Endodermal cell (in vitro differentiated cells): ENCODE measurements around the gene ZBTB47. TPM values are rescaled to one million over a fixed set of nuclear protein-coding genes. Genes with fewer than 3 reads are reported as not detected.

Experiments used
- DNase-seq: peaks from one replicate; pipeline ENCODE4 v3.0.0-alpha.2; 2017
- H3K27ac ChIP-seq: 2 replicates; pipeline ENCODE4 v1.5.1; 2013; ENCODE audit warnings: mild to moderate bottlenecking, low read depth, low read length, moderate library complexity
- H3K27me3 ChIP-seq: 2 replicates; pipeline ENCODE4 v1.6.1; 2013; ENCODE audit warnings: mild to moderate bottlenecking, low read length, moderate library complexity; ENCODE audit not compliant: insufficient read depth, control insufficient read depth, poor library complexity, severe bottlenecking
- H3K36me3 ChIP-seq: 2 replicates; pipeline ENCODE4 v1.7.0; 2013; ENCODE audit warnings: mild to moderate bottlenecking, low read length, moderate library complexity; ENCODE audit not compliant: control insufficient read depth, insufficient read depth
- H3K4me1 ChIP-seq: one replicate; pipeline ENCODE4 v1.7.0; 2013; ENCODE audit warnings: low read length; ENCODE audit not compliant: control insufficient read depth, insufficient read depth
- H3K4me3 ChIP-seq: 2 replicates; pipeline ENCODE4 v1.5.1; 2013; ENCODE audit warnings: mild to moderate bottlenecking, low read length, moderate library complexity
- H3K9ac ChIP-seq: 2 replicates; pipeline ENCODE4 v1.6.1; 2013; ENCODE audit warnings: mild to moderate bottlenecking, low read length, moderate library complexity; ENCODE audit not compliant: poor library complexity, severe bottlenecking; ENCODE audit errors: extremely low read depth
- H3K9me3 ChIP-seq: 2 replicates; pipeline ENCODE4 v1.6.1; 2013; ENCODE audit warnings: mild to moderate bottlenecking, low read length, moderate library complexity; ENCODE audit not compliant: control insufficient read depth
- H3K27ac Mint-ChIP-seq: 2 replicates; pipeline ENCODE4 v1.8.0; 2020; ENCODE audit warnings: mixed read lengths
- H3K27me3 Mint-ChIP-seq: 2 replicates; pipeline ENCODE4 v1.8.0; 2021; ENCODE audit warnings: mild to moderate bottlenecking, mixed read lengths; ENCODE audit not compliant: insufficient read depth
- H3K36me3 Mint-ChIP-seq: 2 replicates; pipeline ENCODE4 v1.8.0; 2020; ENCODE audit warnings: low read depth, mixed read lengths
- H3K4me1 Mint-ChIP-seq: 2 replicates; pipeline ENCODE4 v1.8.0; 2020; ENCODE audit warnings: mixed read lengths
- H3K4me3 Mint-ChIP-seq: 2 replicates; pipeline ENCODE4 v1.8.0; 2020; ENCODE audit warnings: mild to moderate bottlenecking, moderate library complexity, mixed read lengths
- H3K9me3 Mint-ChIP-seq: 2 replicates; pipeline ENCODE4 v1.8.0; 2020; ENCODE audit warnings: mild to moderate bottlenecking, mixed read lengths
- CTCF ChIP-seq: fragments of 200-600 bp; sonication (generic); conservative IDR thresholded peaks from 2 replicates; pipeline ENCODE4 v1.5.0; 2021; ENCODE audit warnings: antibody characterized with exemption, mild to moderate bottlenecking
- WGBS, 2 experiments: methylation state at CpG; one replicate each; pipeline versions ENCODE4 v1.1.5 to v1.1.7; 2013; ENCODE audit warnings: missing lambda C conversion rate in 2 of 2, mixed read lengths in 1 of 2; ENCODE audit not compliant: insufficient coverage in 1 of 2, insufficient read length in 1 of 2; 5-methylcytosine and 5-hydroxymethylcytosine counted together
- total RNA-seq, 2 donors: library from RNA; stranded (reverse); fragmentation: NEBNext Ultra II Directional in 1 of 2; extraction: Animal tissue kit (Norgen Biotek cat#: 25700) in 1 of 2; gene quantifications; 2 replicates in 1 of 2; 3 replicates in 1 of 2; pipeline ENCODE4 v1.2.1, GENCODE V29; 2021

The ZBTB47 gene
- total RNA-seq, 2 donors from 2014 or later, result 4.6 to 7.2 TPM

GRCh38 chr3:42705058-42705767 lies 51.7 kb downstream of the ZBTB47 start:
- 88 to 94% methylated on average over 5 to 7 of the region's 7 CpGs for WGBS, 2 experiments
- H3K36me3 ChIP-seq, result no peaks in the 10 kb centered on the region
- no peak overlapping the region for H3K27ac Mint-ChIP-seq
- no peaks in the 10 kb centered on the region for H3K4me1 Mint-ChIP-seq
- H3K9me3 Mint-ChIP-seq, result no peaks in the 10 kb centered on the region
- no peaks in the 10 kb centered on the region for H3K9me3 ChIP-seq
- H3K9ac ChIP-seq, result no peak overlapping the region
- no peak for DNase-seq
- no peak overlapping the region for H3K4me3 ChIP-seq
- H3K27me3 Mint-ChIP-seq, result peaks cover 6% of the 10 kb centered on the region
- TF ChIP-seq CTCF, result no peak
- H3K4me3 Mint-ChIP-seq, result no peak overlapping the region
- no peak overlapping the region for H3K27ac ChIP-seq
- no peaks in the 10 kb centered on the region for H3K36me3 Mint-ChIP-seq
- H3K4me1 ChIP-seq, result no peaks in the 10 kb centered on the region
- H3K27me3 ChIP-seq, result no peaks in the 10 kb centered on the region

GRCh38 chr3:42705962-42706585 lies 52.6 kb downstream of the ZBTB47 start:
- Mint-ChIP-seq H3K27ac (no peak overlapping the region), H3K27me3 (peaks cover 6% of the 10 kb centered on the region), H3K9me3 (no peaks in the 10 kb centered on the region), H3K4me3 (no peak overlapping the region), H3K36me3 (no peaks in the 10 kb centered on the region), H3K4me1 (no peaks in the 10 kb centered on the region)
- no peak overlapping the region for H3K27ac ChIP-seq
- TF ChIP-seq CTCF, result no peak
- no peak for DNase-seq
- 87 to 88% methylated on average over 7 to 10 of the region's 10 CpGs for WGBS, 2 experiments
- no peaks in the 10 kb centered on the region for H3K9me3 ChIP-seq
- no peak overlapping the region for H3K4me3 ChIP-seq
- H3K9ac ChIP-seq, result no peak overlapping the region
- no peaks in the 10 kb centered on the region for H3K36me3 ChIP-seq
- no peaks in the 10 kb centered on the region for H3K4me1 ChIP-seq
- H3K27me3 ChIP-seq, result no peaks in the 10 kb centered on the region

- Mint-ChIP-seq H3K27me3 (peaks cover 6% of the 10 kb centered on the region), H3K4me1 (no peaks in the 10 kb centered on the region), H3K27ac (no peak overlapping the region), H3K36me3 (no peaks in the 10 kb centered on the region), H3K4me3 (no peak overlapping the region), H3K9me3 (no peaks in the 10 kb centered on the region)
- Histone ChIP-seq H3K4me1 (no peaks in the 10 kb centered on the region), H3K4me3 (no peak overlapping the region), H3K27ac (no peak overlapping the region), H3K9ac (no peak overlapping the region), H3K9me3 (no peaks in the 10 kb centered on the region), H3K36me3 (no peaks in the 10 kb centered on the region), H3K27me3 (no peaks in the 10 kb centered on the region)
- no peak for DNase-seq
- WGBS, 2 experiments, result 84 to 87% methylated on average over 3 to 7 of the region's 7 CpGs
- TF ChIP-seq CTCF, result no peak
Measured at GRCh38 chr3:42706721-42707619, 53.5 kb downstream of the ZBTB47 start.
